CD1c-positive myeloid dendritic cell (primary cell): ENCODE data around the gene RAP1GAP2.

Source experiments
- DNase-seq: peaks from one replicate; pipeline ENCODE4 v3.0.0-alpha.2; 2016; ENCODE audit errors: extremely low spot score

RAP1GAP2 gene

DNA sequence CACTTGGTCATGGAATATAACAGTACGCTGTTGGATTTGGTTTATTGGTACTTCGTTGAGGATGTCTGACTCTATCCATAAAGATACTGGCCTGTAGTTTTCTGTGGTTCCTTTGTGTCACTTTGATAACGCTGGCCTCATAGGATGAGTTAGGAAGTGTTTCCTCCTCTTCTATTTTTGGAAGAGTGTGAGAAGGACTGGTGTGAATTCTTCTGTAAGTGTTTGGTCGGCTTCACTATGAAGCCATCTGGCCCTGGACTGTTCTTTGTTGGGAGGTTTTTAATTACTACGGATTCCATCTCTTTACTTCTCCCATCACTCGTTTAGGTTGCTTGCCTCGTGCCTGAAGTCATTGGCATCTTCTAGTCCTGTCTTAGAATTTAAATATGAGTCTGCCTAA lies 149.9 kb downstream of the RAP1GAP2 start:
- no peak for DNase-seq

DNA sequence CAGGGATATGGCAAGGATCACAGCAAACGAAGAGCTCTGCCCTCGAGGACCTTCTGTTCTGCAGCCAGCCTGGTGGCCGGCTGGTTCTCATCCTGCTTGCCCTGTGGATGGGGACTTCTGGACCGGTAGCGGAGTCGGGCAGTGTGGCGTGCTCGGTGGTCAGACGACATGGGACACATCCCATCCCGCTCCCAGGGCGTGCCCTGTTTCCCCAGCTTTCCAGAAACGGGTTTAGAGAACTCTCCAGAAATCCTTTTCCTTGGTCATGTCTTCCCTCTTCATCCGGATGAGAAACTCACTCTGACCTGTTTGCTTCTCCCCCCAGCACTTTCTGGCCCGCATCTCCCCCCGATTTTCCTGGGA lies 151.3 kb downstream of the RAP1GAP2 start:
- no peak for DNase-seq

GRCh38 chr17:2947996-2948550 lies 151.8 kb downstream of the RAP1GAP2 start:
- DNase-seq, result no peak

- no peak for DNase-seq
Measured at GRCh38 chr17:2948721-2949468, 152.7 kb downstream of the RAP1GAP2 start.

GRCh38 chr17:2949469-2950044 lies 153.3 kb downstream of the RAP1GAP2 start:
- no peak for DNase-seq

- no peak for DNase-seq
Measured at GRCh38 chr17:2950846-2951245, 154.6 kb downstream of the RAP1GAP2 start.

GRCh38 chr17:2952174-2952845 lies 156.1 kb downstream of the RAP1GAP2 start:
- DNase-seq, result no peak

GRCh38 chr17:2954898-2955445 lies 158.7 kb downstream of the RAP1GAP2 start:
- DNase-seq, result peak; percentile 7

DNA sequence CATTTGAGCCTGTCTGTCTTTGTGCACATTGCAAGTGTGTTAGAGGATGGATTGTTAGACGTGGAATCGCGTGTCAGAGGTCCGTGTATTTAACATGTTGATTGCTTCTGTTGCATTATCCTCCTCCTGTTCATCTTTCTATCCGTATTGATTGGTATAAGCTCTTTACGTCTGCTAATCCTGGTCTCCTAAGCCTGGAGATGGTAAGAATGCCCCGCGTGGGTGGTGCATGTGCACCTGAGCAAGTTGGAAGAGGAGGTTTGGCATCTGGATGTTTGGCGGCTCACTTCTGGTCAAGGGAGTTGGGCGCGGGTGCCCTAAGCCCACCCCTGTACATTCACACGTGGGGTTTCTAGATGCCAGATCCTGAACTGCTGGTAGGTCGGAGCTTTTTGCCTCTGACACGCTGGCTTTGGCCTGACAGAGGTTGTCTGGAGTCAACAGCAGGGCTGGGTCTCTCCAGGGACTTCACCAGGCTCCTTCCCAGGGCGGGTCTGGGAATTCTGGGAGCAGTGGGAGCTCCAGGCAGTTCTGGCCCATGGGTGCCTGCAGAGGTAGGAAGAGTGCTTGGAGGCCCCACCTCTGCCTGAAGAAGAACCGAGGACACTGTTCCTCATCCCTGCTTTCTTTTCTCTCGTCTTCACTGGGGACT lies 159.8 kb downstream of the RAP1GAP2 start:
- DNase-seq, result no peak

GRCh38 chr17:2957631-2958286 lies 161.5 kb downstream of the RAP1GAP2 start:
- no peak for DNase-seq

GRCh38 chr17:2958706-2959222 lies 162.5 kb downstream of the RAP1GAP2 start:
- no peak for DNase-seq

GRCh38 chr17:2959371-2960130 lies 163.3 kb downstream of the RAP1GAP2 start:
- no peak for DNase-seq

GRCh38 chr17:2961446-2961845 lies 165.2 kb downstream of the RAP1GAP2 start:
- no peak for DNase-seq

DNA sequence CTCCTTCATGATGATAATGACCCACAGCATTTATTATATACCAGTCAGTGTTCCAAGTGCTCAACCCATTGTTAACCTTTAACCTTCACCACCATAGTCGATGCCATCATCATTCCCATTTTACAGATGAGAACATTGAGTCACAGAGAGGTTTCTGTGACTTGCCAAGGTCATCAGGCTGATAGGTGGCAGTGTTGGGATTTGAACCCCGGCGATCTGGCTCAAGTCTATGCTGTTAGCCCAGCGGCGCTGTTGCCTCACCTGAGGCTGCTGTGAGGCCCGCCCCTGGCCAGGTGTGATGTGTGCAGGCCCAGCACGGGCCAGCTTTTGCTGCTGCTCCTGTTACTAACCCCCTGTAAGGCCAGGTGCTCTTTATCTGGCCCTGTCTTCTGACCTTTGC lies 166.0 kb downstream of the RAP1GAP2 start:
- DNase-seq, result no peak

- no peak for DNase-seq
Measured at GRCh38 chr17:2962729-2963128, 166.5 kb downstream of the RAP1GAP2 start.

- no peak for DNase-seq
Measured at GRCh38 chr17:2963332-2964027, 167.2 kb downstream of the RAP1GAP2 start.

DNA sequence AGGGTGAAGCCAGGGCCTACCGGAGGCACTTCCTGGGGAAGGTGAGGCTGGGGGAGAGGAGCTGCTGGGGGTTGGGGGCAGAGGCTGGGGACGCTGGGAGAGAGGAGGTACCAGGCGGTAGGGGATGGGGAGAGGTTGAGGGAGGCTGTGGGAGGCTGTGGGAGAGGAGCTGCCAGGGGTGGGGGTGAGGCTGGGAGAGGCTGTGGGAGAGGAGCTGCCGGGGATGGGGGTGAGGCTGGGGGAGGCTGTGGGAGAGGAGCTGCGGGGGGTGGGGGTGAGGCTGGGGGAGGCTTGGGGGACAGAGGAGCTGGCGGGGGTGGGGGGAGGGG lies 167.8 kb downstream of the RAP1GAP2 start:
- no peak for DNase-seq

- no peak for DNase-seq
Measured at GRCh38 chr17:2964370-2964769, 168.1 kb downstream of the RAP1GAP2 start.

- no peak for DNase-seq
Measured at GRCh38 chr17:2964831-2965230, 168.6 kb downstream of the RAP1GAP2 start.
